ENCODE measurements around the gene MYO15B. TPM values are rescaled to one million over a fixed set of nuclear protein-coding genes. Genes with fewer than 3 reads are reported as not detected.

Gene MYO15B
- total and polyA plus RNA-seq, 2 experiments from 2014 or later = 124 to 153 TPM

- Histone ChIP-seq H3K4me1 (ENCODE audit: insufficient read depth) (peaks cover 10% of the 10 kb centered on the region), H4K20me1 (ENCODE audit: insufficient read depth, poor library complexity, severe bottlenecking) (no peaks in the 10 kb centered on the region), H3K4me2 (no peak overlapping the region), H3K36me3 (replicated peaks; ENCODE audit: insufficient read depth, low read depth) (no peaks in the 10 kb centered on the region), H3K4me3 (no peak overlapping the region), H3K9me3 (ENCODE audit: low read depth) (no peaks in the 10 kb centered on the region), H3K79me2 (peaks cover 36% of the 10 kb centered on the region), H2AFZ (no peak overlapping the region), H3K9me2 (replicated peaks; ENCODE audit: insufficient read depth) (no peaks in the 10 kb centered on the region), H3K27ac (no peak overlapping the region), H3K27me3 (no peaks in the 10 kb centered on the region)
- no peak for DNase-seq (ENCODE audit: low spot score)
- TF ChIP-seq EZH2 (IDR thresholded peaks at IDR 0.05; ENCODE audit: borderline replicate concordance) = no peak
- TF ChIP-seq EZH2phosphoT487 (IDR thresholded peaks at IDR 0.05; ENCODE audit: low read depth, severe bottlenecking, unreplicated experiment) = no peak
- TF ChIP-seq CTCF (IDR thresholded peaks at IDR 0.05; ENCODE audit: poor library complexity) = no peak
- WGBS (ENCODE audit: low lambda C conversion rate, missing lambda C conversion rate) = 96% methylated on average over 3 of the region's 3 CpGs
These were observed 76.5 kb downstream of the MYO15B start for GRCh38 chr17:75664099-75664549.

- Histone ChIP-seq H3K27me3 (no peaks in the 10 kb centered on the region), H3K79me2 (peaks cover 55% of the 10 kb centered on the region), H3K9me2 (replicated peaks; ENCODE audit: insufficient read depth) (no peaks in the 10 kb centered on the region), H3K4me1 (ENCODE audit: insufficient read depth) (peaks cover 10% of the 10 kb centered on the region), H3K9me3 (ENCODE audit: low read depth) (no peaks in the 10 kb centered on the region), H3K4me2 (peak overlapping the region; percentile 76), H3K27ac (no peak overlapping the region), H4K20me1 (ENCODE audit: insufficient read depth, poor library complexity, severe bottlenecking) (no peaks in the 10 kb centered on the region), H2AFZ (no peak overlapping the region), H3K4me3 (peak overlapping the region; percentile 50), H3K36me3 (replicated peaks; ENCODE audit: insufficient read depth, low read depth) (no peaks in the 10 kb centered on the region)
- WGBS (ENCODE audit: low lambda C conversion rate, missing lambda C conversion rate) = 94% methylated on average over 10 of the region's 10 CpGs
- TF ChIP-seq CTCF (IDR thresholded peaks at IDR 0.05; ENCODE audit: poor library complexity) (no peak), EZH2 (IDR thresholded peaks at IDR 0.05; ENCODE audit: borderline replicate concordance) (no peak), EZH2phosphoT487 (IDR thresholded peaks at IDR 0.05; ENCODE audit: low read depth, severe bottlenecking, unreplicated experiment) (no peak)
- DNase-seq (ENCODE audit: low spot score) = no peak
These were observed 78.4 kb downstream of the MYO15B start for GRCh38 chr17:75665981-75666380.

GRCh38 chr17:75666959-75667790 is 79.6 kb downstream of the MYO15B start, which contains the start of the genes RECQL5 and SAP30BP:
Gene RECQL5, minus strand, starts transcription at chr17:75667154. Its CDS starts 597 bp downstream, at chr17:75666557.
Gene SAP30BP, plus strand, starts transcription at chr17:75667338. Its CDS starts 35 bp downstream, at chr17:75667373.
- no peak for TF ChIP-seq EZH2phosphoT487 (IDR thresholded peaks at IDR 0.05; ENCODE audit: low read depth, severe bottlenecking, unreplicated experiment)
- no peak for TF ChIP-seq CTCF (IDR thresholded peaks at IDR 0.05; ENCODE audit: poor library complexity)
- no peak for TF ChIP-seq EZH2 (IDR thresholded peaks at IDR 0.05; ENCODE audit: borderline replicate concordance)
- under 1% methylated on average over 55 of the region's 55 CpGs for WGBS (ENCODE audit: low lambda C conversion rate, missing lambda C conversion rate)
- no peaks in the 10 kb centered on the region for H3K9me2 ChIP-seq (replicated peaks; ENCODE audit: insufficient read depth)
- no peaks in the 10 kb centered on the region for H4K20me1 ChIP-seq (ENCODE audit: insufficient read depth, poor library complexity, severe bottlenecking)
- peaks cover 10% of the 10 kb centered on the region for H3K4me1 ChIP-seq (ENCODE audit: insufficient read depth)
- peak within 1 kb of the TSS; percentile 92 for H3K4me2 ChIP-seq
- peak; percentile 99 for DNase-seq (ENCODE audit: low spot score)
- H3K79me2 ChIP-seq = peaks cover 67% of the 10 kb centered on the region
- H3K27ac ChIP-seq = peak within 1 kb of the TSS; percentile 83
- H2AFZ ChIP-seq = peak within 1 kb of the TSS; percentile 63
- no peaks in the 10 kb centered on the region for H3K9me3 ChIP-seq (ENCODE audit: low read depth)
- no peaks in the 10 kb centered on the region for H3K27me3 ChIP-seq
- H3K36me3 ChIP-seq (replicated peaks; ENCODE audit: insufficient read depth, low read depth) = no peaks in the 10 kb centered on the region
- peak within 1 kb of the TSS; percentile 75 for H3K4me3 ChIP-seq
